ENCODE data around the gene TMEM131. TPM values are rescaled to one million over a fixed set of nuclear protein-coding genes. Genes with fewer than 3 reads are reported as not detected.
"Not testable (repeated sequence)": the region's sequence is repeated elsewhere in the genome, so short reads cannot be mapped to it uniquely, and the experiment has no call there.

Gene TMEM131
- total RNA-seq, 2 donors from 2014 or later, result 39.0 to 43.0 TPM

GRCh38 chr2:97957432-97958183 is 38.1 kb downstream of the TMEM131 start:
- no peak overlapping the region for H3K4me3 Mint-ChIP-seq
- no peak overlapping the region for H3K4me3 ChIP-seq (ENCODE audit: low read length)
- no peak for DNase-seq

GRCh38 chr2:97956753-97957152 is 39.0 kb downstream of the TMEM131 start:
- H3K27me3 ChIP-seq (ENCODE audit: control insufficient read depth, insufficient read depth, low read length, poor library complexity, severe bottlenecking); H3K36me3 ChIP-seq (ENCODE audit: control insufficient read depth, insufficient read depth, low read length); H3K4me1 ChIP-seq (ENCODE audit: control insufficient read depth, insufficient read depth, low read length); H3K4me1 Mint-ChIP-seq; H3K9ac ChIP-seq (ENCODE audit: extremely low read depth, low read length, poor library complexity, severe bottlenecking); DNase-seq; H3K9me3 ChIP-seq (ENCODE audit: control insufficient read depth, low read length); H3K27ac Mint-ChIP-seq; H3K4me3 ChIP-seq (ENCODE audit: low read length); H3K27me3 Mint-ChIP-seq (ENCODE audit: insufficient read depth); H3K27ac ChIP-seq (ENCODE audit: low read depth, low read length); H3K9me3 Mint-ChIP-seq; H3K36me3 Mint-ChIP-seq (ENCODE audit: low read depth); H3K4me3 Mint-ChIP-seq: not testable (repeated sequence)
- WGBS, 2 experiments (ENCODE audit: insufficient coverage in 1 of 2, insufficient read length in 1 of 2), result 97 to 98% methylated on average over 7 to 10 of the region's 13 CpGs

More at GRCh38 chr2:97957432-97958183, 38.1 kb downstream of the TMEM131 start:
- Histone ChIP-seq H3K9ac (ENCODE audit: extremely low read depth, low read length, poor library complexity, severe bottlenecking) (no peak overlapping the region), H3K36me3 (ENCODE audit: control insufficient read depth, insufficient read depth, low read length) (no peaks in the 10 kb centered on the region), H3K27me3 (ENCODE audit: control insufficient read depth, insufficient read depth, low read length, poor library complexity, severe bottlenecking) (no peaks in the 10 kb centered on the region), H3K4me1 (ENCODE audit: control insufficient read depth, insufficient read depth, low read length) (no peaks in the 10 kb centered on the region), H3K27ac (ENCODE audit: low read depth, low read length) (no peak overlapping the region), H3K9me3 (ENCODE audit: control insufficient read depth, low read length) (no peaks in the 10 kb centered on the region)
- peak; percentile 22 for TF ChIP-seq CTCF (conservative IDR thresholded peaks at IDR 0.05)
- Mint-ChIP-seq H3K27ac (no peak overlapping the region), H3K27me3 (ENCODE audit: insufficient read depth) (no peaks in the 10 kb centered on the region), H3K4me1 (peaks cover 9% of the 10 kb centered on the region), H3K9me3 (no peaks in the 10 kb centered on the region), H3K36me3 (ENCODE audit: low read depth) (no peaks in the 10 kb centered on the region)
- 89 to 91% methylated on average over 4 to 5 of the region's 5 CpGs for WGBS, 2 experiments (ENCODE audit: insufficient coverage in 1 of 2, insufficient read length in 1 of 2)

GRCh38 chr2:97953853-97954252 is 41.9 kb downstream of the TMEM131 start:
- Mint-ChIP-seq H3K4me3 (no peak overlapping the region), H3K27ac (peak overlapping the region; percentile 38), H3K27me3 (ENCODE audit: insufficient read depth) (no peaks in the 10 kb centered on the region), H3K4me1 (peaks cover 13% of the 10 kb centered on the region), H3K9me3 (peaks cover 3% of the 10 kb centered on the region), H3K36me3 (ENCODE audit: low read depth) (peaks cover 7% of the 10 kb centered on the region)
- Histone ChIP-seq H3K9ac (ENCODE audit: extremely low read depth, low read length, poor library complexity, severe bottlenecking) (no peak overlapping the region), H3K4me3 (ENCODE audit: low read length) (no peak overlapping the region), H3K27me3 (ENCODE audit: control insufficient read depth, insufficient read depth, low read length, poor library complexity, severe bottlenecking) (no peaks in the 10 kb centered on the region), H3K36me3 (ENCODE audit: control insufficient read depth, insufficient read depth, low read length) (no peaks in the 10 kb centered on the region), H3K27ac (ENCODE audit: low read depth, low read length) (no peak overlapping the region), H3K4me1 (ENCODE audit: control insufficient read depth, insufficient read depth, low read length) (peaks cover 3% of the 10 kb centered on the region), H3K9me3 (ENCODE audit: control insufficient read depth, low read length) (no peaks in the 10 kb centered on the region)
- no peak for TF ChIP-seq CTCF (conservative IDR thresholded peaks at IDR 0.05)
- no peak for DNase-seq
- WGBS, 2 experiments (ENCODE audit: insufficient coverage in 1 of 2, insufficient read length in 1 of 2), result 95 to 100% methylated on average over 1 to 3 of the region's 4 CpGs

Measured in endodermal cell (in vitro differentiated cells).